GM13976 (cell line): ENCODE results near the gene LRRC74A.

ENCODE experiments used
- DNase-seq: peaks from one replicate; pipeline ENCODE4 v3.0.0; 2012; ENCODE audit warnings: low spot score
- in situ Hi-C: fragments of 300-500 bp; cut with MboI; formaldehyde crosslinking; loops from one replicate; pipeline ENCODE4 v1.12.0; 2022; ENCODE audit warnings: low sequenced_read_pairs, mixed read lengths, inconsistent platforms; ENCODE audit not compliant: unreplicated experiment
- TF ChIP-seq, protein P1 (sequence below): IDR thresholded peaks from 2 replicates; pipeline ENCODE4 v1.5.1; 2012; ENCODE audit warnings: borderline replicate concordance, mild to moderate bottlenecking; ENCODE audit not compliant: insufficient read depth; ENCODE audit errors: extremely low read depth, missing control alignments, control extremely low read depth

The LRRC74A gene

DNA sequence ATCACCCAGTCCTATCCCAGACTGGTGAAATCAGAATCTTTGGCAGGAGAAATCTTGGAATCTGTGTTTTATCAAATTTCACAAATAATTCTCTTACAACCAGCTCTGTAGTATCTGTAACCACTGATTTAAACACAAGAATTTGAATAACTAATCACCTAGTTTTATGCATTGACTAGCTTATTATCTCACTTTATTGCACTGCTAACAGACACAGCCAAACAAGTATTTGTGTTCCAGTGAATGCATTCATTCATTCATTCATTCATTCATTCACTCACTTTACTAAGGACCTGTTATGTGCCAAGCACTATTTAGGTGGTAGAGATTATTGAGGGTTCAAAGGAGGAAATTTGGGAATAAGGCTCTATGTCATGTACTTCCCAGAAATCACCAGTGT is 16.2 kb downstream of the LRRC74A start:
- in situ Hi-C loops = no loop called here
- no peak for DNase-seq
- TF ChIP-seq, protein P1, sequence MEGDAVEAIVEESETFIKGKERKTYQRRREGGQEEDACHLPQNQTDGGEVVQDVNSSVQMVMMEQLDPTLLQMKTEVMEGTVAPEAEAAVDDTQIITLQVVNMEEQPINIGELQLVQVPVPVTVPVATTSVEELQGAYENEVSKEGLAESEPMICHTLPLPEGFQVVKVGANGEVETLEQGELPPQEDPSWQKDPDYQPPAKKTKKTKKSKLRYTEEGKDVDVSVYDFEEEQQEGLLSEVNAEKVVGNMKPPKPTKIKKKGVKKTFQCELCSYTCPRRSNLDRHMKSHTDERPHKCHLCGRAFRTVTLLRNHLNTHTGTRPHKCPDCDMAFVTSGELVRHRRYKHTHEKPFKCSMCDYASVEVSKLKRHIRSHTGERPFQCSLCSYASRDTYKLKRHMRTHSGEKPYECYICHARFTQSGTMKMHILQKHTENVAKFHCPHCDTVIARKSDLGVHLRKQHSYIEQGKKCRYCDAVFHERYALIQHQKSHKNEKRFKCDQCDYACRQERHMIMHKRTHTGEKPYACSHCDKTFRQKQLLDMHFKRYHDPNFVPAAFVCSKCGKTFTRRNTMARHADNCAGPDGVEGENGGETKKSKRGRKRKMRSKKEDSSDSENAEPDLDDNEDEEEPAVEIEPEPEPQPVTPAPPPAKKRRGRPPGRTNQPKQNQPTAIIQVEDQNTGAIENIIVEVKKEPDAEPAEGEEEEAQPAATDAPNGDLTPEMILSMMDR = no peak

DNA sequence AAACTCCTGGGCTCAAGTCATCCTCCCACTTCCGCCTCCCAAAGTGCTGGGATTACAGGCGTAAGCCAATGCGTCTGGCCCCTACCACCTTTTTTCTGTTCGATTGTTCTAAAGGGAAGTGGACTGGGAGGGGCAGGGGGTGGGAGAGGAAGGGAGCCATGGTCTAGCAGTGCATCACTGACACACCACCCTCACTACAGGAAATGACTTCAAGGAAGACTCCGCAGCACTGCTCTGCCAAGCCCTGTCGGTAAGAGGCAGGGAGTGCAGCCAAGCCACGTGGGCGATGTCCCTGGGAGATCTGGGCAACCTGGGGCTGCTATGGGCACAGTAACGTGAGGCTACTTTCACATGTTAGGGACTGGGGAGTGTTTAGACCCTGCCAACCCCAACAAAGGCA is 18.0 kb downstream of the LRRC74A start:
- no peak for DNase-seq
- TF ChIP-seq, protein P1 = no peak
- in situ Hi-C loops = no loop called here

DNA sequence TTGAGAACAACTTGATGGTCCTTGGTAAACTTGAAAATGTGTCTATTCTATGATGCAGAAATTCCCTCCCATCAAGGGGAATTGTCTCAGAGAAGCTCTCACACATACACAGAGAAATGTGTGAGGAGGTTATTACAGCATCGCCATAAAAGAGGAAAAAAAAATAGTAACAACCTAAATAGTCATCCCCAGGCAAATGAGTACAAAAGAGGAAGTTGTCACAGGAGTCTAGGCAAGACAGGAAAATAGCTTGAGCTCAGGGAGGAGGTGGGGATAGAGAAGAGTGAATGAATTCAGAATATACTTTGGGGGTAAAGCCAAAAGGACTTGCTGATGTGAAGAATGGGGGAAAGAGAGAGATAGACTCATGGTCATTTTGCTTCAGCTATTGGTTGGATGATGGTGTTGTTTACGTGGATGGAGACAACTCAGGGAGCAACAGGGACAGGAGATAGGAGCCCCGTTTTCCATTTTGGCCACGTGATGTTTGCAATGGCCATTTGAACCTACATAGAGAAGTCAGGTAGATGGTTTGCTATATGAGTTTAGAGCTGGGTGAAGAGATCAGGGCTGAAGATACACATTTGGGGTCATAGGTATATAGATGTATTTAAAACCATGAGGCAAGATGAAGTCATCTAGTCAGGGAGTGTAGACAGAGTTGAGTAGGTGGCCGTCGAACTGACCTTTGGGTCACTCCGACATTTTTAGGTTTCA is 20.3 kb downstream of the LRRC74A start:
- in situ Hi-C loops = no loop called here

DNA sequence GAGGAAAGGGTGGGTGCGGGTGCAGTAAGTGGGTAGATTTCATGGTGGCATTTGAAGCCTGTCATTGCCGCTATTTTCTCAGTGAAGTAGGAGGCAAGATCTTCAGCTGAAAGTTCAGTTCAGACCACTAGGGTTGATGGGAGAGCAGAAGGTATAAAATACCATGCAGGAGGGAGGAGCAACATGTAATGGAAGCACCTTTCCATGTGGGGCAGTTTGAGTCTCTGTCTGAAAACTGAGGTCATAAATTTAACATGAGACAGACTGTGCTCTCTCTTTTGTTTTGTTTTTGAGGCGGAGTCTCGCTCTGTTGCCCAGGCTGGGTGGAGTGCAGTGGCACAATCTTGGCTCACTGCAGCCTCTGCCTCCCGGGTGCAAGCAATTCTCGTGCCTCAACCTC is 22.7 kb downstream of the LRRC74A start:
- TF ChIP-seq, protein P1 = no peak
- in situ Hi-C loops = no loop called here
- DNase-seq = no peak

More for the DNA sequence above, 20.3 kb downstream of the LRRC74A start:
- no peak for DNase-seq
- TF ChIP-seq, protein P1 = no peak

DNA sequence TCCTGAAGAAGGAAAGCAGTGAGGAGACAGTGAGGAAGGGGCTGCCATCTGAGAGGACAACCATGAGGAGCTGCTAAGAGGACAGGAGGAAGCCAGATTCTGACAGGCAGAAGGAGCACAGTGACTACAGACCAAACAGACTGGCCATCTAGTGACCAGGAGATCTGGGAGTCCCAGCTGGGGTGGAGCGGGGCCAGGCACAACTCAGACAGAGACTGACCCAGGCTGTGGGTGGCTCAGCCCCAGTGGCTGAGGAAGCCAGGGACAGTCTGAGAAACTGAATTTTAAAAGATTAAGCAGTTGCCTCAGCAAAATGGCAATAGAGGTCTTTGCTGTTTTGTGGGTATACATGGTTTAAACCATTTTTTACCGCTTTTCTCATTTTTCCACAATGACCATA is 28.9 kb downstream of the LRRC74A start:
- no peak for DNase-seq
- in situ Hi-C loops = no loop called here
- TF ChIP-seq, protein P1 = no peak

DNA sequence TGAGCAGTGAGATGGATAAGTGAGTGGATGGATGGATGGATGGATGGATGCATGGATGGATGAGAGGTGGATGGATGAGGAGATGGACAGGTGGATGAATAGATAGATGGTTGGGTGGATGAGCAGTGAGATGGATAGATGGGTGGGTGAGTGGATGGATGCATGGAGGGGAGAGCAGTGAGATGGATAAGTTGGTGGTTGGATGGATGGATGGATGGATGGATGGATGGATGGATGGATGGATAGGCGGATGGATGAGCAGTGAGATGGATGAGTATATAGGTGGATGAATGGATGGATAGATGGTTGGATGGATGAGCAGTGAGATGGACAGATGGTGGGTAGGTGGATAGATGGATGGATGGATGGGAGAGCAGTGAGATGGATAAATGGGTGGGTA is 30.6 kb downstream of the LRRC74A start:
- in situ Hi-C loops = no loop called here
- no peak for DNase-seq

More for the DNA sequence above, 30.6 kb downstream of the LRRC74A start:
- TF ChIP-seq, protein P1 = no peak
